Measurements from ENCODE around the gene STC2.
A peak's percentile ranks its signal among the peaks of the same experiment; 100 is the strongest.
"Not testable (repeated sequence)": the region's sequence is repeated elsewhere in the genome, so short reads cannot be mapped to it uniquely, and the experiment has no call there.

Gene STC2

GRCh38 chr5:173294673-173295320 is 33.4 kb downstream of the STC2 start:
- no peak for DNase-seq (ENCODE audit: low spot score)

GRCh38 chr5:173293817-173294672 is 34.2 kb downstream of the STC2 start:
- peak; percentile 86 for DNase-seq (ENCODE audit: low spot score)

- DNase-seq (ENCODE audit: low spot score) = peak; percentile 50
Measured at GRCh38 chr5:173291722-173292658, 36.2 kb downstream of the STC2 start.

GRCh38 chr5:173290477-173291131 is 37.6 kb downstream of the STC2 start:
- peak; percentile 40 for DNase-seq (ENCODE audit: low spot score)

- no peak for DNase-seq (ENCODE audit: low spot score)
Measured at GRCh38 chr5:173289372-173289771, 38.8 kb downstream of the STC2 start.

GRCh38 chr5:173288632-173289031 is 39.6 kb downstream of the STC2 start:
- DNase-seq (ENCODE audit: low spot score) = no peak

GRCh38 chr5:173287086-173287485 is 41.1 kb downstream of the STC2 start:
- no peak for DNase-seq (ENCODE audit: low spot score)

GRCh38 chr5:173284343-173284958 is 43.8 kb downstream of the STC2 start:
- DNase-seq (ENCODE audit: low spot score) = not testable (repeated sequence)

GRCh38 chr5:173283318-173284288 is 44.6 kb downstream of the STC2 start:
- DNase-seq (ENCODE audit: low spot score) = peak; percentile 90

- DNase-seq (ENCODE audit: low spot score) = no peak
Measured at GRCh38 chr5:173282916-173283315, 45.3 kb downstream of the STC2 start.

GRCh38 chr5:173281910-173282309 is 46.3 kb downstream of the STC2 start:
- peak; percentile 40 for DNase-seq (ENCODE audit: low spot score)

- no peak for DNase-seq (ENCODE audit: low spot score)
Measured at GRCh38 chr5:173279166-173279565, 49.0 kb downstream of the STC2 start.

GRCh38 chr5:173278641-173279040 is 49.6 kb downstream of the STC2 start:
- DNase-seq (ENCODE audit: low spot score) = no peak

GRCh38 chr5:173278172-173278571 is 50.0 kb downstream of the STC2 start:
- no peak for DNase-seq (ENCODE audit: low spot score)

GRCh38 chr5:173274771-173275170 is 53.4 kb downstream of the STC2 start:
- DNase-seq (ENCODE audit: low spot score) = no peak

GRCh38 chr5:173271419-173271818 is 56.8 kb downstream of the STC2 start:
- DNase-seq (ENCODE audit: low spot score) = no peak

- no peak for DNase-seq (ENCODE audit: low spot score)
Measured at GRCh38 chr5:173268750-173269432, 59.3 kb downstream of the STC2 start.

GRCh38 chr5:173265433-173265832 is 62.8 kb downstream of the STC2 start:
- peak; percentile 37 for DNase-seq (ENCODE audit: low spot score)
